Breast epithelium (tissue), 3 donors: ENCODE data around the gene SLC39A7.

Experiments used
- POLR2A ChIP-seq: fragments of 450-650 bp; IDR thresholded peaks from one replicate; pipeline ENCODE4 v1.6.1; 2016; ENCODE audit warnings: antibody characterized with exemption, mild to moderate bottlenecking, moderate library complexity
- POLR2AphosphoS5 ChIP-seq, 3 donors: sonication (generic); formaldehyde crosslinking; IDR thresholded peaks; one replicate each; pipeline ENCODE4 v1.6.1; 2017; ENCODE audit warnings: antibody characterized with exemption in 3 of 3
- TF ChIP-seq, protein P1 (sequence below), 3 donors: fragments of 450-650 bp; IDR thresholded peaks; one replicate each; pipeline ENCODE4 v1.5.1; 2016 to 2017; ENCODE audit warnings: antibody characterized with exemption in 3 of 3, mild to moderate bottlenecking in 3 of 3, moderate library complexity in 3 of 3

DNA sequence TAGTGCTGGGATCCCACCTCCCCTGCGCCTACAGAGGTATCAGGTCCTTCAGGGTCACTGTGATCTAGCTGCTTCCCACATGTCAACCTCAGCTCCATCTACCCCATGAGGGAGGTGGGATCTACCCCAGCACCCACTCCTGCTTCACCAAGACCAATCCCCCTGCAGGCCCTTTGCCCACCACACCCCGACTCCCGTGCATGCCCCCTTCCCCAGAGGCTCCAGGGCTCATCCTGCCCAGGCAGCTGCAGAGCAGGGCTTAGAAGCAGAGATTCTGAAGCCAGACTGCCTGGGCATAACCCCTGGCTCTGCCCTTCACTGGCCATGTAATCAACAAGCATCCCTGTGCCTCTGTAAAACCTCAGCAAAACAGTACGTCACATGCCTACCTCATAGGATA is 25.9 kb upstream of the SLC39A7 start:
- TF ChIP-seq, protein P1, sequence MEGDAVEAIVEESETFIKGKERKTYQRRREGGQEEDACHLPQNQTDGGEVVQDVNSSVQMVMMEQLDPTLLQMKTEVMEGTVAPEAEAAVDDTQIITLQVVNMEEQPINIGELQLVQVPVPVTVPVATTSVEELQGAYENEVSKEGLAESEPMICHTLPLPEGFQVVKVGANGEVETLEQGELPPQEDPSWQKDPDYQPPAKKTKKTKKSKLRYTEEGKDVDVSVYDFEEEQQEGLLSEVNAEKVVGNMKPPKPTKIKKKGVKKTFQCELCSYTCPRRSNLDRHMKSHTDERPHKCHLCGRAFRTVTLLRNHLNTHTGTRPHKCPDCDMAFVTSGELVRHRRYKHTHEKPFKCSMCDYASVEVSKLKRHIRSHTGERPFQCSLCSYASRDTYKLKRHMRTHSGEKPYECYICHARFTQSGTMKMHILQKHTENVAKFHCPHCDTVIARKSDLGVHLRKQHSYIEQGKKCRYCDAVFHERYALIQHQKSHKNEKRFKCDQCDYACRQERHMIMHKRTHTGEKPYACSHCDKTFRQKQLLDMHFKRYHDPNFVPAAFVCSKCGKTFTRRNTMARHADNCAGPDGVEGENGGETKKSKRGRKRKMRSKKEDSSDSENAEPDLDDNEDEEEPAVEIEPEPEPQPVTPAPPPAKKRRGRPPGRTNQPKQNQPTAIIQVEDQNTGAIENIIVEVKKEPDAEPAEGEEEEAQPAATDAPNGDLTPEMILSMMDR (IDR thresholded peaks at IDR 0.05), result no peak
- TF ChIP-seq POLR2AphosphoS5 (IDR thresholded peaks at IDR 0.05) (no peak), POLR2A (no peak)
